COLO668 (cell line): ENCODE measurements around the gene PSMC2.
"Not testable (repeated sequence)": the region's sequence is repeated elsewhere in the genome, so short reads cannot be mapped to it uniquely, and the experiment has no call there.

ENCODE experiments used
- DNase-seq: peaks from one replicate; lab custom pipeline; 2025; ENCODE audit not compliant: unreplicated experiment; lab: John Stamatoyannopoulos, UW

The PSMC2 gene

DNA sequence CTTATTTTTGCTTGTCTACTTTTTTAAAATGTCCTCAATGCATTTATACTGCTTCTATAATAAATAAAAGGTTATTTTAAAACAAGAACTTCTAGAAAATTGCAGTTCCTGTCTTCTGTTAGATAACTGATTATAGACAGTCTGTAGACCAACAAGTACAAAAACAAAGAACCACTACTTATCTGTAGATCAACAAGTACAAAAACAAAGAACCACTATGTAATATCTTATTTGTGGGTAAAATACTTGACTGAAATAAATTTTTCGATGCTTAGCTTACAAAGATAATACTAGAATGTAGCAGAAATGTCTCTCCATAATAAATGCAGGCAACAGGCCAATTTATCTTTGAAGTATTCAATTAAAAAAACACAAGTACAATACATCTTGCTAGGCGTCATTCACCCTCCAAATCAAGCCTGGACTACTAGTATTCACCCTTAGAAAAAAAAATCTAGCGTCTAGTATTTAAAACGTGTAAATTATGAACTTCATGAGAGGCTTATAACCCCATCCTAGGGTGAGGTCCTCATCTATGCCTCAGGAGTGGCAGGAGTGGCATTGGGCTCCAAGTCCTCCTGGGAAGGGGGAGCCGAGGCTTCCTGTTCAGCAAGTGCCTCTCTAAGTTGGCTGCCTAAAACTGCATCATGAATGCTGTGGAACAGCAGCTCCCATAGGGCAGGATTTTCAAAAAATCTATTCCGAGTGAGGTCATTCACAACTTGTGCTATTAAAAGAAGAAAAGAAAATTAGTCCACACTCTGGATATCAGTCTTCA is 26.6 kb downstream of the PSMC2 start:
- DNase-seq = no peak

DNA sequence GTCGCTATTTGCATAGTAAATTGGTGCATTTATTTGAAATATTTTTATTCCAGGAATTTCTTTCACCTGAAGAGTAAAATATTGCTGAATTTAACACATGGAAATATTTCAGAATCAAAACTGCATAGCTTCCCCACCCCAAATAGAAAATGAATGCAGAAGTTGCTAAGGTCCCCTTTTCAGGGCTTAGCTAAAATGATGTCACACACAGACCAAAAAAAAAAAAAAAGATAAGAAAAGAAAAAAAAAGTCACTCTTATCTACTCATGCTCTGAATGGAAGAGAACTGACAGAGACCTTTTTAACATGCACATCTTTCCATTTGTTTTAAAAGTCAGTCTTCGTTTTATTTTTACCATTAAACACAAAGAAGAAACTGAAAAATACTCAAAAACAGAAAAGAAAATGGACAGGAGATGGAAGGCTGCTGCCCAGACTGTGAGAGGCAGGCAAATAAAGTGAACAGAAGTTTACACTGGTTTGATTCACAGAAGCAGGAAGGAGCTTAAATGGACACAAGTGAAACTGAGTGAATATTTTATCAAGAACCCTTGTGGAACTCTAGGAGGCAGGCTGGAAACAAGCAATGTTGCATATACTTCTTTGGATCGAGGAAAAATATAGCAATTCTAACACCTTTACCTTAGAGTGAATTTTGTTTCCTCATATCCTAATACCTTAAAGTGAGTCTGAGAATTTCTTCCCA is 32.0 kb downstream of the PSMC2 start:
- no peak for DNase-seq

DNA sequence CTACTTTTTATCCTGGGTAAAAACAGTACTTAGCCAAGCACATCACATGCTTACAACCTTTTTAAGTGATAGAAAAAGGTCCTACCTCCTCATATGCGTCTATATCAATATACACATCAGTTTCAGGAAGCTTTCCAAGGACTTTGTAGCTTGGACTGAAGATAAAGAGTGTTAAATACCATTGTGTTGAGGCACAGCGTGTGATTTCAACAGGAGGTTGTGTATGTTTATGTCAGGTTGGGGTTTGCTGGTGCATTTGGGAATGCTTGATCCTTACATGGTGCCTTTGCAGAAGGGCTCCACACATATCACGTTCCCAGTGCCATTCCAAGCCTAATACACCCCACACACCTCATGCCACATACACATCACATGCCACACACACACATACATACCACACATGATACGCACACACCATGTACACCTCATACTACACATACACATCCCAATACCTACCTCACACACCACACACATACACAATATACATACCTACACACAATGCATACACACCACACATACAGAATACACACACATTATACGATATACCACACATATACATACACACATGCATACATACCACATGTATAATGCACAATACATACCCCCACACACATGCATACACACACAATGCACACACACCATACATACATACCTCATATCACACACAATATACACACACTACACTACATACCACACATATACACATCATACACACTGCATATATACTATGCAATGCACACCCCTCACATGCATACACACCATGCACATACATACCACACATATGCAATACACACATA is 33.1 kb downstream of the PSMC2 start:
- no peak for DNase-seq

DNA sequence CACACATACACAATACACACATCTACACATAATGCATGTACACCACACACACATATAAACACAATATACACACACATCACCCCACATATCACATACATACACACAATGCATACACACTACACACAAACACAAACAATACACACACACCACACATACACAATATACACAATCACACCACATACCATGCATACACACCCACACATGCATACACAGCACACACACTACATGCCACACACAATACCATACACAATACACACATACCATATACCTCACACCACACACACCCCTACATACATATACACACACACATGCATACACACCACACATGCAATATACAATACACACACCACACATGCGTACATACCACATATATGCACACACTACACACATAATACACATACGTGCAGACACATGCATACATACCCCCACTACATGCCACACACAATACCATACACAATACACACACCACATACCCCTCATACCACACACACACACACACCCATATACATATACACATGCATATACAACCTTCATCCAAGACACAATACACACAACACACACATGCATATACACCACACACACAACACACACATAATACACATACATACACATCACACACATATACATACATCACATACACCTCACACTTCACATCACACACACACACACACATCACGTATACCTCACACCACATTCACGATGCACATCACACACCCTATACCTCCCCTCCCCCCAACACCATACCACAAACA is 34.0 kb downstream of the PSMC2 start:
- no peak for DNase-seq

DNA sequence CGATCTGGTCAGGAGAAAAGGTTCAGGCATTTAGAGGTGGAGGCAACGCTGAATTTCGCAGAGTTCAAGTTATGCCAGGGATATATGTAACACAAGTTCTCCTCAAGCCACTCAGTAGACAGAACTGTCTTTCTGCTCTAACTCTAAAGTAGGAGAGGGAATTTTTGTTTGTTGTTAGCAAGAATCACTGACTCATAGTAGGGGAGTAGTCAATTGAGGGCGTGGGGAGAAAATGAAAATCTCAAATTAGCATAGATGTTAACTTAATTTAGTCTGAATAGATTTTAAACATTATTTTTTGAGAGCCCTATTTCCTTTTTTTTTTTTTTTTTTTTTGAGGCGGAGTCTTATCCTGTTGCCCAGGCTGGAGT is 34.6 kb downstream of the PSMC2 start:
- DNase-seq = no peak

DNA sequence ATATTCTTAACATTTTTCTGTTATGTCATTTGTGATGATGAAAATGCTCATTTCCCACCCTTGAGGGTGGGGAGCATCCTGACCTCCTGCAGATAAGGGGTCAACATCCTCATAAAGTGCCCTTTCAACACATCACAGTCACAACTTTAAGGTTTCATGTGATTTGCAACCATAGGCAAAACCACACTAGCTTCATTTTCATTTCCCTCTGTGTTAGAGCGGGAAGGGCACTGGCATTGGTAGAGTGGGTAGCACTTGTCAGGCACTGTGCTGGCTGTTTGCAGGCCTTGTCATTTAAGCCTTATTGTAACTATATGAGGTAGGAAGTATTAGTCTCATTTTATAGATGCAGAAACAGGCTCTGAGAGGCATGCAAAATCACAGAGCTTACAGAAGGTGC is 39.8 kb downstream of the PSMC2 start:
- DNase-seq = no peak

DNA sequence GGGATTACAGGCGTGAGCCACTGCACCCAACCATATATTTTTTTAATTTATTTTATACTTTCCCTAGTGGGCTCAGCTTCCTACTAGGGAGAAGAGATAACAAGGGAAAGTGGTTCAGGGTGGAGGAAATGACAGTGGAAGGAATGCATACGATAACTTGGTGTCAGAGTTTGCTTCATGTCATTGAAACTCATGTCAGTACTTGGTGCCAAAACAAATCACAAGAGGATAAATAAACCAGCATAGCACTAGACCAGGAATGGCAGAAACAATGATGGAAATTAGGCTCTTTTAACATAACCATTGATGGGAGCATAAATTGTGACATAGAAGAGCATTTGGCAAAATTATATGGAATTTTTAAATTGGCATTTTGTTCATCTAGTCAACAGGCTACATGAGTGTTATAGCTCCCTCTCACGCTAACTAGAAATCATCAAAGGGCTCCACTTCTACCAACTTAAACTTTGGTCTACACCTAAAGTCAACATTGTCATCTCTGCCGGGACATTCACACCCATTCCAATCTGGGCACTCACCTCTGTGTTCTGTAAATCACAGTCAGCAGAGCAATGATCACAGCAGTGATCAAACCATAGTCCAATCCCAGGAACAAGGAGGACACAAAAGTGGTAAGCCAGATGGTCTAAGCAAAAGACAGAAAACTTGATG is 41.2 kb downstream of the PSMC2 start:
- DNase-seq = no peak

DNA sequence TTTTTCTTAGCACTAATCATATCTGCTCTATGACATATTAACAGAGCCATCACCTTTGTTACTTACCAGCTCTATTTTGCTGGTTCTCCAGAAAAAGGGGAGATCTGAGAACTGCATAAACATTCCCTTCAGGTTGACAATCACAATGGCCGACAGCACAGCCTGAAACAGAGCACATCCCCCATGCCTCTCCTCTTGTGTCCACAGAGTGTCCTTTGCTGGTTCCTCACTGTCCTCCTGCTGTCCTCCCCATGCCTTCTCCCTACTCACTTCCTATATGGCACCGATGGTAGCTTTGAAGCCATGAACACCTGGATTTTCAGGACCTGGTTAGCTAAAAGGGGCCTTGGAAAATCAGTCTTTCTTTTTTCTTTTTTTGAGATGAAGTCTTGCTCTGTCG is 41.8 kb downstream of the PSMC2 start:
- DNase-seq = no peak

DNA sequence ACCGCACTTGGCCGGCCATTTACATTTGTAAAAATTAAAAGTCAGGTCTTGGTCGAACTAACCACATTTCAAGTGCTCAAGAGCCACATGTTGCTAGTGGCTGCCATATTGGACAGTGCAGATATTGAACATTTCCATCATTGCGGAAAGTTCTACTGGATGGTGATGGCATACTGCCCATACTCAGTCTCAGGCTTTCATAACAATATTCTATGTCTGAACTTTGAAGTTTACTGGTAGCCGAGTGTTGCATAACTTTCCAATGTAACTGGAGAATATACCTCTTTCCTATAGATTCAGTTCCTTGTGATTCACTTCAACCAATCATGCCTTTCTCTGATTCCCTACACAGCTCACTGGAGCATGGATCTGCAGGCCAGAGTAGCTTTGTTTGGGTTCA is 43.7 kb downstream of the PSMC2 start:
- no peak for DNase-seq

DNA sequence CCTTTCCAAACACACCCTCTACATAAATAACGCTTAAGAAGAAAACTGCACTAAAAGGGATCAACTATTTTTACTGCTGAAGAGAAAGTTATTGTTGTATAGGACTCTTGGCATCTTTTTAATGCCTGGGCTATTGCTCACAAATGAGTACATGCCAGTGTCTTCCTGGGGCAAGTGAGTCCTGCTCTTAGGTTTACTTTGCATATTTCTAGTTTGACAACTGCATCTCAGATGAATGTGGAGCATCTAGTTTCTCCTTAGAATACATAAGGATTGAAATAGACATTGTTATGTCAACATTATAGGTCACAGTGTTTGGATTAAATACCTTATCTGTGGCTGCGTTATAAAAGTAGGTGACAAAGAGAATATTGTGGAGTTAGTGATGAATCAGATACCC is 44.5 kb downstream of the PSMC2 start:
- DNase-seq = no peak

DNA sequence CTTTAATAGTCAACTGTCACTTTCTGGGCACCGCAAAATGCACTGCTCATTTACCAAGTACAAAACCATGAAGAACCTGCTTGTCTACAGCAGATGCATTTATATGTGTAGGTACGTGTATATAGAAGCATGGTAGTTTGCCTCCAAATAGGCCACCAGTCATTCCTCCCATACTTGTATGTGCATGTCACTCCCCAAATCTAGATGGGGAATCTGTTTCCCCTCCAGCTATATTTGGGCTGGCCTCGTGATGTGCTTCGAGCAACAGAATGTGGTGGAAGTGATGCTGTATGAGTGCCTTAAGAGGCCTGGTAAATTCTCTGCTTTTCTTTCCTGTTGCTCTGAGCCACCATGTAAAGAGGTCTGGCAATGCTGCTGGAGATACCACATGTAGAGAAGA is 47.1 kb downstream of the PSMC2 start:
- DNase-seq = no peak

DNA sequence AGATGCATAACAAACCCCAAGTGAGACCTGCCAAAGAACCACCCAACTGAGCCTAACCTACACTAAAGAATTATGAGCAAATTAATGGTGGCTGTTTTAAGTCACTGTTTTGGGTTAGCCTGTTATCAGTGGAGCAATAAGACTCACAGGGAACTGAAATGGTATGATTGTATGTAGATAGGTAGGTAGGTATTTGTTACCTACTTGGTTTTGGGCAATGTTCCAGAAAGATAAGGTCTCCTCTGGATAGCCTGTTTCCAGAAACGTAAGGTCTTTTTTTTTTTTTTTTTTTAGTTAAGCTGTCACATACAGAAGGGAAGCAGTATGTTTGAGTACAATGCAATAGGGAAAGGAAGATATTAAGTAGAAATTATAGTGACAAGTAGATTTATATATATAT is 47.6 kb downstream of the PSMC2 start:
- DNase-seq = no peak

DNA sequence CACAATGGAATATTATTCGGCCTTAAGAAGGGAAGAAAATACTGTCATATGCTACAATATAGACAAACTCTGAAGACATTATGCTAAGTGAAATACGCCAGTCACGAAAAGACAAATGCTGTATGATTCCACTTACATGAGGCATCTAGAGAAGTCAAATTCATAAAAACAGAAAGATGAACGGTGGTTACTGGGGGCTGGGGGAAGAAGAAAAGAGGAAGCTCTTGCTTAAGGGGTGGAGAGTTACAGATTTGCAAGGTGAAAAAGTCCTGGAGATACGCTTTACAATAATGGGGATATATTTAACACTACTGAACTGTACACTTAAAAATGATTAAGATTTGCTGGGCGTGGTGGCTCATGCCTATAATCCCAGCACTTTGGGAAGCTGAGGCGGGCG is 49.0 kb downstream of the PSMC2 start:
- DNase-seq = no peak

DNA sequence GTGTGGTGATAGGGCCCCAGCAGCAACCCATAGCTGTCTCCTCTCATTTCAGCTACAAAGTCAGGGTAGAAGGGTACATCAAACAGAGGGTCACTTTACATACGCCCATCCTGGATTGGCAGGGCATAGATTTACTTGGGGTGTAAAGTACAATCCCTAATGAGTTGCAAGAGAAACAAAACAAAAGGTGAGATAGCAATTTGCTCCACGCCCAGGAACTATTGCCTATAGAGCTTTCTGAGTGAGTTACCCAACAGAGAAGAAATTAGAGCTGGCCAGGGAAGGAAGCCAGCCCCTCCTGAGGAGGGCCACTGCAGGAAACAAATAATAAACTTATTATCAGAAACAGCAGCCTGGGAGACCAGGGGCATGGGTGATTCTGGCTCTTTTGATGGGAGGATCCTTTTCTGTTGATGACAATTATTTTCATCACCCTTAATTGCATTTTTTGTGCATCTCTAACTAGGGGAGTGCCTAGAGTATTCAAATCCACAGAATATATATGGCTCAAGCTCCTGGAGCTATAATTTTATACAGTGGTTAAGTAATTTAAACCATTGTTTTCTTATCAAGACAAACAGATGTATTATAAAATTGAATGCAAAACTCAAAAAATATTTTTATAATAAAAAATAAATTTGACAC is 51.2 kb downstream of the PSMC2 start:
- DNase-seq = no peak

DNA sequence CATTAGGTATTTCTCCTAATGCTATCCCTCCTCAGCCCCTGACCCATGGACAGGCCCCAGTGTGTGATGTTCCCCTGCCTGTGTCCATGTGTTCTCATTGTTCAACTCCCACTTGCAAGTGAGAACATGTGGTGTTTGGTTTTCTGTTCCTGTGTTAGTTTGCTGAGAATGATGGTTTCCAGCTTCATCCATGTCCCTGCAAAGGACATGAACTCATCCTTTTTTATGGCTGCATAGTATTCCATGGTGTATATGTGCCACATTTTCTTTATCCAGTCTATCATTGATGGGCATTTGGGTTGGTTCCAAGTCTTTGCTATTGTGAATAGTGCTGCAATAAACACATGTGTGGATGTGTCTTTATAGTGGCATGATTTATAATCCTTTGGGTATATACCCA is 52.2 kb downstream of the PSMC2 start:
- DNase-seq = not testable (repeated sequence)

DNA sequence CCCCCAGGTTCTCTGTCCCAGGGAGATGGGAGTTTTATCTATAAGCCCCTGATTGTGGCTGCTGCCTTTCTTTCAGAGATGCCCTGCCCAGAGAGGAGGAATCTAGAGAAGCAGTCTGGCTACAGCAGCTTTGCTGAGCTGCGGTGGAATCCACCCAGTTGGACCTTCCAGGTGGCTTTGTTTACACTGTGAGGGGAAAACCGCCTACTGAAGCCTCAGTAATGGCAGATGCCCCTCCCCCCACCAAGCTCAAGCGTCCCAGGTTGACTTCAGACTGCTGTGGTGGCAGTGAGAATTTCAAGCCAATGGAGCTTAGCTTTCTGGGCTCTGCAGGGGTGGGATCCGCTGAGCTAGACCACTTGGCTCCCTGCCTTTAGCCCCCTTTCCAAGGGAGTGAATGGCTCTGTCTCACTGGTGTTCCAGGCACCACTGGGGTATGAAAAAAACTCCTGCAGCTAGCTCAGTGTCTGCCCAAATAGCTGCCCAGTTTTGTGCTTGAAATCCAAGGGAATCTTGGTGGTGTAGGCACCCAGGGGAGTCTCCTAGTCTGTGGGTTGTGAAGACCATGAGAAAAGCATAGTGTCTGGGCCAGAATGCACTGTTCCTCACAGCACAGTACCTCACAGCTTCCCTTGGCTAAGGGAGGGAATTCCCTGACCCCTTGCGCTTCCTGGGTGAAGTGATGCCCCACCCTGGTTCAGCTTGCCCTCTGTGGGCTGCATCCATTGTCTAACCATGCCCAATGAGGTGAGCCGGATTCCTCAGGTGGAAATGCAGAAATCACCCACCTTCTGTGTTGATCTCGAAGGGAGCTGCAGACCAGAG is 58.6 kb downstream of the PSMC2 start:
- DNase-seq = peak; percentile 12

DNA sequence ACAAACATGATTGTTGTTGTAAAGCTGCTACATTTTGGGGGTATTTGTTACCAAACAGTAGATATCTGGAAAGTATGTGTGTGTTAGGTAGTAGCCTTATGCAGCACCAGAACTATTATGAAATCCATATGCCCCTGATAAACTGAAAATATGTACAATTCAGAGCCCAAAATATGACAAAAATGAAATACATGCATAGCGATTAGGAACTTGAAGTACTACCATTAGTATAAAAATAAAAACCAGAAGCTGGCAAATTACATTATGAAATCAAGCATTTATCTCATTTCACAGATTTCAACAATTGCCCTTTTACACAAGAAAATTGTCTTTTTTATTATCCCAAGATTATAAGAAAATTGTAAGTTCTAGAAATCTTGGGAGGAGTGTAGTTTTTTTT is 64.7 kb downstream of the PSMC2 start:
- no peak for DNase-seq

DNA sequence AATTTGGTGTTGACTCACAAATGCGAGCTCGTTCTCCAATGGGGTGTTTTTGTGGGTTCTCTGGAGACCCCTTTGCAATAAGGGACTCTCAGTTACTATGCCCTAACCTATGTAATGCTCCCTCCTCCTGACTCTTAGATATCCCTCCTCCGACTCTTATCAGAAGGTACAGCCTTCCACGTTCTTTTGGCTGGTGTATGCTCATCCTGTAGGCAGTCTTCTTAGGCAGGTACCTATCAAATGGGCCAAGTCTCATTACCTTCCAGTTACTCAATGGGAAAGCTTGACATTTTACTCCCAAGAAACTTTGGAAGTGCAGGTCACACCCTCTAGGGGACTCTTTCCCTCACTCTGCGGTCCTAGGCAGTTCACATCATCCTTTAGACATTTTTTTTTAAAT is 66.0 kb downstream of the PSMC2 start:
- DNase-seq = no peak

DNA sequence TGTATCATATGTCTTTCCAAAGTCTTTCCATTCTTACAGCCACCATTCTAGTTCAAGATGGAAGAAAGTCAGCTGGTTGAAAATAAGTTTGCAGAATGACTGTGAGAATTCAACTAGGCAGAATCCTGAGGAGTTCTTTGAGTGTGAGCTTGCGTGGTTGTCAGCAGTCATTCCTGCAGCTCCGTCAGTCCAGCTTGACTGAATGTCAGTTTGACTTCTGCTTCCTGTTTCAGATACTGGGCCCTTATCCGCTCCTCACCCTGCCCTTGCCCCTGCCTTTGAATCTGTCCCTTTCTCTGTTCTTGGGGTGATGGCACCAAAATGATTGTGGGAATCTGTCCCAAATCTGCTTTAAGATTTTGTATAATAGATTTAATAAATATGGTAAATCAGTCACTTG is 70.8 kb downstream of the PSMC2 start:
- no peak for DNase-seq
